GM21717 (cell line): ENCODE measurements around the gene EDIL3.
"Not testable (repeated sequence)": the region's sequence is repeated elsewhere in the genome, so short reads cannot be mapped to it uniquely, and the experiment has no call there.

ENCODE experiments used
- ATAC-seq: cut with Tn5 transposase; IDR thresholded peaks from one replicate; pipeline ENCODE4 v1.9.1; 2021; ENCODE audit warnings: mild to moderate bottlenecking, moderate library complexity; ENCODE audit not compliant: unreplicated experiment

Gene EDIL3

DNA sequence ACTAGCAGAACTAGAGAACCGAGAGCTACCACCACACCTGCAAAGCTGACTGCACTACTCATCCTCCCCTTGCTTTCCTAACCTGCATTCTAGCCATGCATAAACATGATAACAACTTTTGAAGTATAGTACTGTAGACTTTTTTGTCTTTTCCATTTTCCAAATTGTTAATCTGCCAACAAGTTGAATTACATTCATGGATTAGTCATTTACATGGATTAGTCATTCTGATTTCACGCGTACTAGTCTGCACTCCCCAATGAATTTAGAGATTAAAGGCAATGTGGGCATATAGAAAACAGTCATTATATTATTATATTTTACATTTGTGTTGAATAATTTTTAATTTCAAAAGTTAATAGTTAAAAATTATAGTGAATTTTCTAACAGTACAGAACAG is 81.4 kb downstream of the EDIL3 start:
- no peak for ATAC-seq

DNA sequence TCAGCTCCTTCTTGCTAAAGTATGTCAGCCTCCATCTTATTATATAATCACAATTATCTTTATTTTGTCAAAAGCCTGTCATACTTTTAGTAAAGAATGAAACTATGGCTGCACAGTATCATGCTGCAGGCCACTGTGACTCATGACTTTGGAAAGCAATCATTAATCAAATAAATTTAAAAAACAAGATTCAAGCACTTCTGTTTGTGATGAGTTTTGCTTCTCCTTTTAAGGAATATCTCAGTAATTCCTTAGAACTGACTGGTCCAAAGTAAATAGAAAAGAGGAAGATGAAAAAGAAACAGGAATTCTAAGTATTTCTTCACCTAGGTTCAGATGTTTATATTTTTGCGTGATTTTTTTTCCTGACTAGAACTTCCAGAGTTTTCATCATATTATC is 83.1 kb downstream of the EDIL3 start:
- no peak for ATAC-seq

DNA sequence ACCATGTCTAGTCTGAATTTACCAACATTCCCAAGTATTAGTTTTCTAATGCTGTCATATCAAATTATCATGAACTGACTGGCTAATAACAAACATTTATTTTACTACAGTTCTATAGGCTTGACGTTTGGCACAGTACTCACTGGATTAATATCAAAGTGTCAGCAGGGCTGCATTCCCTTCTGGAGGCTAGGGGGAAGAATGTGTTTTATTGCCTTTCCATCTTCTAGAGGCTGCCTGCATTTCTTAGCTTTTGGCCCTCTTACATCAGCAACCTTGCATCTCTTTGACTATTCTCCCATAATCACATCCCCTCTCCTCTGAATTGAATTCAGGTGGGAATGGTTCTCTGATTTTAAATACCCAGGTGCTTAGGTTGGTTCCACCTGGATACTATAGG is 84.7 kb downstream of the EDIL3 start:
- ATAC-seq: no peak

DNA sequence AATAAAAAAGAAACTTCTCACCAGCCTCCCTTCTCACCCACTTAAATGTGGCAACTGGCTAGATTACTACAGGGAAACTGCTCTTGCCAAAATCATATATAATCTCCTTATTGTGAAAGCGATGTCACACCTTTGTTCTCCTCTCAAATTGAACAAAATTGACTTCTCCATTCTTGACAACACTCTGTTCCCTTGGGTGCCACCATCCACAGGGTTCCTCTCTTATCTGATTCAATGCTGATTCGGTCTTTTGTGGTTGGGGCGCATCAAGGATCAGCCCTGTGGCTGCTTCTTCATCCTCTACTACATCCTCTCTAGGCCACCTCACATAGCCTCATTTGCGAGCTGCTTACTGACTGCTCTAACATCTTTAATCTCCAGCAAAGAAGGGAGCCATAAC is 86.1 kb downstream of the EDIL3 start:
- ATAC-seq: no peak

DNA sequence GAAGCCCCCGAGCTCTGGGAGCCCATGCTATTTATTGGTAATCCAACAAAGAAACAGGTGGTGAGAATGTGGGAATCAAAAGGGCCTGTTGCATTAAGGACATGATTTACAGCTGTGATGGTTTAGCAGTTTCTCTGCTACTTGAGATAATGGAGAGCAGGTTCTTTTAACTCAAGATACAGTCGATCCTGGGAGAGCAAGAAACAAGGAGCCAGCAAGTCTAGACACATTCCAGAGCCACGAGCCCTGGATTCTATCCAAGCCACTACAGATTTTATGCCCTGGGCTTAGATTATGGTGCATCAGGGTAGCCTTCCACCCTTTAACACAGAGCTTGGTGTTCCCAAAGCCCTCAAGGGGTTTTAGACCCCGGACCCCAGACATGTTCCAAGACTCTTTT is 87.0 kb downstream of the EDIL3 start:
- ATAC-seq: not testable (repeated sequence)

DNA sequence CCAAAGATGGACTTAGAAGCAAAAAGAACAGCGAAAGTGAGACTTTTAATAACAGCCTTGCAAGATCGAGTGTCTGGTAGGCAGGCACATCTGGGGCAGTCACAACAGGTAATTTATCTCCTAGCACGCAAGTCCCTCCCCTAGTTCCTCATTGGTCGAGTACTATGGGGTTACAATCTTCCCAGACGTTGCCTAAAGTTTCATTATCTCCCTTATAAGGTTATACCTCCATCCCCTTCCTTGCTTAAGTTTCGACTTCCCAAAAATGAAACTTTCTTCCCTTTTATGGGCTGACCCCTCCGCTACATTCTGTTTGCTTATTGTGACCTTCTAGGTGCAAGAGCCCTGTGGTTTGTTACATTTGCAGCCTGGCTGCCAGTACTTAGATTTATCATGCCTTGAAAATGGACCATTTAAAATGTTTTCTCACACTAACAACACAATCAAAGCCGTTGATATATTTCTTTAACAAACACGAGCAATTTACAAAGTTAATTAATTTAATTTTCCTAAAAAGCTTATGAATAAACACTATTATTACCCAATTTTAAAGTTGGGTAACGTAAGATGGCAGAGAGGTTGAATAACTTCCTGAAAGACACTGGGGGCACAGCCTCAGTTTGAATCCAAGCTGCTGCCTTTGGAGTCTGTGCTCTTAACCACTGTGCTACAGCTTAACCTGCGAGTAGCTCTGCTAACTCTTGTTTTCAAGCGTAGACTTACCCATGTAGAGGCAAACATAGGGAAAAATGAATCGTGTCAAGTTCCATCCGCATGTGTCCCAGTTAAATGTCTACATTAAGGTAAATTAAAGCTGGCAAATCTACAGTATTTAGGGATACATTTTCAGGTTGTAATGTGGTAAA is 91.7 kb downstream of the EDIL3 start:
- no peak for ATAC-seq

DNA sequence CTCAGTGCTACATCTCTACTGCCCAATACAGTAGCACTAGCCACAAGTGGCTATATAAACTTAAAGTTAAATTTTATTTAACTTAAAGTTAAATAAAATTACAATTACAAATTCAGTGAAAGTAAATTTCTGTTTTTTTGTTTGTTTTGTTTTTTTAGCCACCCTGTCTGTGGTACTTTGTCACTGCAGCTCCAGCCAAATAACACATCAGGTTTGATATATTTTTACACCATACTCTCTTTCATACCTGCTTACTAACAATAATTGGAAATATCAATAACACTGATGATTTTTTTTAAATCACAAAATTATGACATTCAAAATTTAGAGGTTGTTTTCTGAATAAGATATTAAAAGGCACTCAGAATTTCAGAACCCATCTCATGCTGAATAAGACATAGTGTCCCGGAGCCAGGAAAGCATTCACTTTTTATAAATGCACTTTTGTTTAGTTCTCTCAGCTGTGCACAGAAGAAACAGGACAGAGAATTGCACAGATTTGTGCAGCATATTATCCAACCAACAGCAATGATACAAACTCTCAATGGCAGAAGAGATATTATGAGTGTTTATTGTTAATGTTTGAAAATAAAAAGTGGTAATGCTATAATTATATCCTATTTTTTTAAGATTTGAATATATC is 92.6 kb downstream of the EDIL3 start:
- ATAC-seq: no peak

DNA sequence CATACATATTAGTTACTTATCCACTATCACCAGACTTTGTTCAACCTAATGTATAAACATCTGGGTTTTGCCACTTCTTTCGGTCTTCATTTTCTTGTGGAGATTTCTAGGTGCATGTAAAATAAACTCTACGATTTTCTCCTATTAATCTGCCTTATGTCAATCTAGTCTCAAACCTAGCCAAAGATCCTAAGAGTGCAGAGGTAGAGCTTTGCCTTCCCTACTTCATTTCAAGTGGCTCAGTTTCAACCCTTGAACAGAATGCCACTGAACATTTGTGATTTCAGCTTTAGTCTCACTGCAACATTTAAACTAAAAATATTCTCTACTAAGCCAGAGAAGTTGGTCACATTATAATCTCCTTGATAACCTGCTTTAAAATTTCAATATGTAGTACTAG is 94.0 kb downstream of the EDIL3 start:
- no peak for ATAC-seq

DNA sequence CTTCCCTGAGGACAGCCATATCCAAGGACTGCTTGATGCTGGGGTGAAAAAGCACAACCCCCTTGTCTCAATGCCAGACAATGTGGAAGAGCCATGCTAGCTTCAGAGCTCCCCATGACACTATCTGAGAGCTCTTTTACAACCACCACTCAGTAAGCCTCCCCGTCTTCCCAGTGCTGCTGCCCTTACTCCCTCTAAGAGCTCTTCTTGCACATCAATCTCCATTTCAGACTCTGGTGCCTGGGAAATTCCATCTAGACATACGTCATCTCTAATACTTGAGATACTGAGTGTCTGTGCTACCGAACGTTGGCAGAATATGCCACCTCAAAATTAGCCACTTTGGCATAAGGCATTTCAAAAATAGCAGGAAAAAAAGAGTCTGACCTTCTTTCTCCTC is 94.5 kb downstream of the EDIL3 start:
- ATAC-seq: no peak

DNA sequence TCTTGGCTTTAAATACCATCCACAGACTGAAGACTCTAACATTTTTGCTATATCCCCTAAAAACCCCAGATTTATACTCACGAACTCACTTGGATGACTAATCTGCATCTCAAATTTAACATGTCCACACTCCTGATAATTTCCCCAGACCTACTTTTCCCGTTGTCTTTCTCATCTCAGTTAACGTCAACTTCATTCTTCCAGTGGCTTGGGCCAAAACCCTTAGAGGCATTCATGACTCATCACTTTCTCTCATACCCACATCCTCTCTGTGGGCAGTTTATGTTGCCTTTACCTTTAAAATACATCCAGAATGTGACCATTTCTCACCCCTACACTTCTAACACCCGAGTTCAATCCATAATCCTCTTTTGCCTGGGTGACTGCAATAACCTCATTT is 96.7 kb downstream of the EDIL3 start:
- peak; percentile 93 for ATAC-seq

DNA sequence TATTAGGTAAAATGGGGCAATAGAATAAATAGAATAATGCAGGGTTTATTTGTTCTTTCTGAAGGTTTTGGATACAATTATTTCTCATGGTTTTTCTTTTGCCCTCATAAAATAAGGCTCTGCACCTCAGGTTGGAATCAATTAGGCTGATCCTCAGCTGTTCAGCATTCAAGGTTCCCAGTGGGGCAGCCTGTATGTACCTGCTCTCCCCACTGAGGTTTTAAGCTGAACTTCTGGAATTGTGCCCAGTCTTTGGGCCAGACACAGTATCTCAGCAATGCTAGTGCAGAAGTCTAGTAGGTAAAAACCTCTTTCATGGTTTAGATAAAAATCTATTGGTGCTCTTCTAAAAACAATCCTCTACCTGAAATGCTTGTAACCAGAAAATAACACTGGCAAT is 98.0 kb downstream of the EDIL3 start:
- no peak for ATAC-seq

DNA sequence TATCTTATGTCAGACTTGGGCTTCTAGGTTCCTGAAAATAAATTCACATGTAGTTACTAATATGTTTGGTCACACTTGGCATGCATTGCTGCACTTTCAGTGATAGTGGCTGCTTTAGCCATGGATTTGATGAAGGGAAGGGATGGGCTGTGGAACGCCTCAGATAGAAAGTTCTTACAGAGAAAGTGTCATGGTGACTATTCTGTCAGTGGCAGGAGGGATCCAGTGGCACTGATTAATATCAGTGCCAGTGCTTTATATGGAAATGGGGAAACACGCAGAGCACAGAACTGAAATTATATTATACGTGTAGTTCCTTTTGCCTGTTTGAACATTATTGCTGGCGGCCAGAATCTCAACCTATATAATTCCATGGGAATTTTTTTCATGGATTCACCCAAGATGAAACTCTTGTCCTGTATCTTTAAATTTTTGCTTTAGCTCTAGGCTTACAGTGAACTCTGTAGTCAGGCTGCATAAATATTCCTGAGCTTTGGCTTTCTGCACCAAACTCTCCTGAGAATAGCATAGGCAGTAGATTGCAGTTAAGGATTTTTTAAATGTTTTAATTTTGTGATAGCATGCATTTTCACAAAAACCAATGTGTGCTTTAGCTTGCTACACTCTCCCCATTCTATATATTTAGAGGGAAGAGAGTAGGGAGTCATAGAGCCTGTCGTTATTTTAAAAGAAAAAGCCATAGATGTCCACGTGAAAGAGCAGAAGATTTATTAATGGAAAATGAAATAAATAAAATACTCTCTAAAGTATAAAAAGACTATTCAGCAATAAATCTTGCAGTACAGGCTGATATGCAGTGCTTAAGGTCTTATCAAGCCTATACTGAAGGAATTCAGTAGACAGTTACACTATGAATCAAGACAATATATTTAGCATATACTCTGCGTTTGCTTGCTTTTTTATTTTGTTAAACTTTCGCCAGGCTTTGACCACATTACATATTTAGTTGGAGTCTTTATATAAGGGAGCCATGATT is 98.7 kb downstream of the EDIL3 start:
- no peak for ATAC-seq

DNA sequence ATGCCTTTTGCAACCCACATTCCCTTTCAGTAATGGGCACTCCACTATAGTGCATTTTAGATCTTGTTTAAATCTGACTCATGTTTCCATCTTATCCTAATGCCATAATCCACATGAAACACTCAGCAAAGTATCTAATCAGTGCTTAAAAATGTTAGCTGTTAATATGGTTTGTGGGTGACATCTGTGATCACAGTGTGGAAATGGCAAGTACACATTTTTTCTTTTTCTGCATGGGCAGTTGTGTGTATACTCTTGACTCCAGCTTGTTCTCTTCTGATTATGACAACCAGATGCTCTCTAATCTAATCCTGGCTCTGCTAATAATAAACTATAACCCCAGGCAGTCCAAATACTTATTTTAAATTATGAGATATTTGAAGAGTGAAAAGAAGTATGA is 103.3 kb downstream of the EDIL3 start:
- ATAC-seq: no peak

DNA sequence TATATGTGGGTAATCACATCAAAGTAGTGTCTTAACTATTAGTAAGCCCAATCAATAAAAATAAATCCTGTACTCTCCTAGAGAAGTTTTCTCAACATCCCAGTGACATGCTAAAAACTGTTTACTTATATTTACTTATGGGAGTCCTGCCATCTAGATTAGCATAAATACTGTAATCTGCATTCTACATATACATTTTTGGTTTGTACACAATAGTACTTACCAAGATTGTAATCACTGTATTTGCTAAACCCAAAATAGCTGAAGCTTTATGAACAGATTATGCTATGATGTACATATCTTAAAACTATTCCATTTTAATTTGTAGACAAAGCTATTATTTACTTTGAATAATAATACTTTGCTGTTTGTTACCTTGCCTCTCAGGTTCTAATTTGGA is 105.4 kb downstream of the EDIL3 start:
- no peak for ATAC-seq

DNA sequence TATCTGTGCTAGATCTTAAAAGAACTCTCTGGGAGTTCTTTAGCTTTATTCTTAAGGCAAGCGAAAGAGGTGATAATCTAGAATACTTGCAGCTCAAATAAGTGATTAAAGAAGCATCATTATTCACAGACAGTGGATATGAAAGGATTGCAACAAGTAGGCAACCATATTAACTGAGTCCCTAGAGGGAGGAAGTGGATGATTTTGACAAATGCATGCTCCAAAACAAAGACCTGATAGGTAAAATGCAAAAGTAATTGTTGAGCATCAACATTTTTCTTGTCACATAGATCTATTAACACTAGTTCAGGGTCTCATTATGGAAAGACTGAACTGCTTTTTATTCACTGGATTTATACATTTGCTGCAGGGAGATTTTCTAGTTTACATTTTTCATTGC is 109.1 kb downstream of the EDIL3 start:
- no peak for ATAC-seq

DNA sequence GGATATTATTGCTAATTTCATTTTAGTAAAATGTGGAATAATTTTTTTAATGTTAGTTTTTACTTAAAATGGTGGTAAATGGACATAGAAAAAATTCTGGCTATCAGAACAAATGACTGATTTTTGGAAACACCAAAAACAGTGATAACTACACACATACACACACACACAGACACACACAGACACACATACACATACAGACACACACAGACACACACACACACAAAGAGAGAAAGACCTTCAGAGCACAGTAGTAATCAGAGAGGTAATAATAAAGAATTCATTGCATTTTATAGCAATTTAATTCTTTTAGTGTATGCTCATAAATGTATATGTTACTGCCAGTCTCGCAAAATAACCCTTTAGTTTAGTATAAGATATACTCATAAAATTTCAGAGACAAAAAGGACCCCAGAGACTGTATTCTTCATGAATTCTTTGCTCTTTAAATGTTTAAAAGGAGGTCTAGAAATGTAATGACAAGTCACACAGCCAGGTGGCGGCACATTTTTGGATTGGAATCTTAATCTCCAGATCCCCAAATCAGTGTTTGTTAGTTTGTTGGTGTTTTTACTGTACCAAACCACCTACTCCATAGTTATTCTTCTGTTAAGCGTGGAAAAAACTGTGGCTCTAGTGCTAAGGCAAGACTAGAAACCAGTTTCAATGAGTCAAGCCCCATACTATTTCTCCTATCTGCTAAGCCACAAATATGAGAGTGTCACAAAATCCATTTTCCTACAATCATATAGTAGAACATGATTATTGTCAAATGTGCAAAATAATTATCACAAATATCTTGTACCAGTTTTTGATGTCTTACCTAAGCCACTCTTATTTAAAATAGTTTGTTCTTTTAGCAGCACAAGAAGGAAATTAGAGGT is 109.9 kb downstream of the EDIL3 start:
- no peak for ATAC-seq

DNA sequence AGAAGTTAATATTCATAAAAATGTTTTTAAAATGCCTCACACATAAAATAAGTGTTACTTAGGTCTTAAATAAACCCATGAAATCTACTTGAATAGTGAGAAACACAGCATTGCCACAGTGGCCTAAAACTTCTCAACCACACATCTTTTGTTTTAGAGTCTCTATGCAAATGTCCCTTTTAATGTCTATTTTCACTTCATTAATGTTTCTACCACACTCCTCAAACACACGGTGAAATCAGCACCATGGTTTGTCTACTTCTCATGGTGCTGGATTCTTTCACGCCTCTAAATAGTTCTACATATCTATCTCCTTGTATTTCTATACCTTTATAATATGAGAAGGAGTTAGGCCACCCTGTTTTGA is 111.2 kb downstream of the EDIL3 start:
- peak; percentile 81 for ATAC-seq

DNA sequence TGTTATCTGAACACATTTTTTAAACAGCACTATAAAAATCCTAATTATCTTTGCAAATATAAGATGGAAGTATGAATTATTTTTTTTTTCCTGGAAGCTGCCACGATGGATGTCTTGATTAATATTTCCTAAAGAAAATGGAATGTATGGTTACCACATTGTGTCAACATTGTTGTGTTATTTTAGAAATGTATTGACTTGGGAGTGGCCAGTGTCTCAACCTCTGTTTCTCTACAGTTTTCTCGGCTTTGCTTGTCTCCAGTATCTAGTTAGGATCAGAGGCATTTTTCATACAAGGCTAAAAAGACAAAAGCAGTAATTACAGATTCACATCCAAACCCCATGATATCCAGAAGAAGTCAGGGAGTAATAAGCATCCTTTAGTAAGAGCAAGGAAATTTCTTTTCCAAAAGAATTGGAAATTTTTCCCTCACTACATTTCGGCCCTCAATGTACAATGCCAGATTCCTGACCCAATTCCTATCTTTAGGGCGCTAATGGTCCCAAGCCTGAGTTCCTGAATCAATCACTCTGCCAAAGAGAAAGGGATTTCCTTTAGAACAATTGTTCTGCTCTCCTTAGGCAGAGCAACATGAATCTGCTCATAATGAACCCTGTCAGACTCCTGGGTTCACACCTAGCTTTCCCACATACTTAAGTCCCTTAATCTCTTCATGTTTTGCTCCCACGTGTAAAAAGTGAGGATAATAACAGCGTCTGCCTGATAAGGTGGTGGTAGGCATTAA is 111.7 kb downstream of the EDIL3 start:
- ATAC-seq: no peak

DNA sequence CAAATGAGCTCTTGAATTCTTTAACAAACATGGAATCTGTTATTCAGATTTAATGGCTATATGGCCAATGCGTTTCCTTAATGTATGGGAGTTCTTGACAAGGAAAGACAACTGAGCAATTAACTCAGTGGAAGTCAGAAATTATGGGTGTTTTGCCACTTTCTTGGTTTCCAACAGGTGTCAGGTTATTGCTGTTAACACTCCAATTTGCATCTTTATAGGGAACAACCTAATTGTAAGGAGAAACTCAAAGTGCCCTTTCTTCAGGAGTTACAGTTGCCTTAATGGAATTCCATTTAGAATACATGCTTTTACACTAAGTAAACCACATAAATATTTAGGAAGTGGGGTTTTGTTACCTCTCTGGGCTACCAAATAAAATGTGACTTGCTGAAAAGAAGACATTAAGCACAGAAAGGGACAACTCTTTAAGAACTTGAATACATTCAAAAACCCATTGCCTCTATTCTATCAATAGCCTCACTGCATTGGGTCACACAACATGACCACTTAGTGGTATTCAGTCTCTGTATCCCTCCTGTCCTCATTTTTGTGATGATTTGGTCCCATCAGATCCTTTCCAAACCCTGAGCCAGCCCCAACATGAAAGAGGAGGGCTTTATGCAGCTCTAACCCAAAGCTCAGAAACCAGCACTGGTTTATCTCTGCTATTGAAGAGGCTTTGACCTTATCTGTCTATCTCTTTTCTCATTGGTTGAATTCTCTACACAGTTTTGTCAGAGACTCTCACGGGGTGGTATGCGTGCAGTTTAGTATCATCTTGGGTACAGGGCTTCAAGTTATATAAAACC is 118.7 kb downstream of the EDIL3 start:
- no peak for ATAC-seq
